GM21786 (cell line): ENCODE data around the gene RASA4.
"Not testable (repeated sequence)": the region's sequence is repeated elsewhere in the genome, so short reads cannot be mapped to it uniquely, and the experiment has no call there.

Experiments used
- ATAC-seq: cut with Tn5 transposase; IDR thresholded peaks from one replicate; pipeline ENCODE4 v1.9.1; 2021; ENCODE audit not compliant: unreplicated experiment

Gene RASA4

DNA sequence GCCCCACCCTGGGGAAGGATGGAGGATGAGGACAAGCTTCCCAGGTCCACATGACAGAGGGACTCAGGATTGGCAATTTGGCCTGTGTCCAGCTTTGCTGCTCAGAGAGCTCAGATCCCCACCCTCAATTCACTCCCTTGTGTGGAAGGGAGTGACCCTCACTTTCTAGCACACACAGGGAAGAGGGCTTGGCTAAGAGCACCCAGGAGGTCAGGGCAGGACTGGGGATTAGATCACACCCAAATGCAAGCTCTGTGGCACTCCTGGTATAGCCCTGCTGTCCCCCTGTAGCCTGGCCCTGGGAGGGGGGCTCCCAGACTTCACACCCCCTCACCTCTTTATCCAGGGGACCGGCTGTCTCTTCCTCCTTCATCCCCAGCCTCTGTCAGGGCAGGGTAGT is 72.2 kb downstream of the RASA4 start:
- ATAC-seq, result not testable (repeated sequence)

DNA sequence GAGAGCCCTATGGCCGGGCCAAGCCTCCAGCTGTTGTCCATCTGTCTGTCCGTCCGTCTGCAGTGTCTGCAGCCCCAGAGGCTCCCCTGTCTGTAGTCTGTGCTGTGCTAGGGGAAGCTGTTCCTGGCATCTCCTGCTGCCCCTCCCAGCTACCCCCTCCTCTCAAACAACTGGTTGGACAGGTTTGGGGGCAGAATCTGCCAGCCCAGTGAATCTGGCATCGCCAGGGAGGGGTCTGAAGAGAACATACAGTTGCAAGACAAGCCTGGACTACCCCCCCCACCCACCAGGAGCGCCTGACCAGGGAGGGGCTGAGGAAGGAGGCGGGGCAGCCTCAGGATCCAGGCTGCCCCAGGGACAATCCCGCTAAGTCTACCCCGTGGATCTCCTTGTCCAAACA is 73.0 kb downstream of the RASA4 start, which contains the start of gene UPK3BL2:
Gene UPK3BL2 (minus strand): TSS at position 101 of the 400 bp plus-strand sequence. CDS start 60 bp downstream, at position 41.
- not testable (repeated sequence) for ATAC-seq

DNA sequence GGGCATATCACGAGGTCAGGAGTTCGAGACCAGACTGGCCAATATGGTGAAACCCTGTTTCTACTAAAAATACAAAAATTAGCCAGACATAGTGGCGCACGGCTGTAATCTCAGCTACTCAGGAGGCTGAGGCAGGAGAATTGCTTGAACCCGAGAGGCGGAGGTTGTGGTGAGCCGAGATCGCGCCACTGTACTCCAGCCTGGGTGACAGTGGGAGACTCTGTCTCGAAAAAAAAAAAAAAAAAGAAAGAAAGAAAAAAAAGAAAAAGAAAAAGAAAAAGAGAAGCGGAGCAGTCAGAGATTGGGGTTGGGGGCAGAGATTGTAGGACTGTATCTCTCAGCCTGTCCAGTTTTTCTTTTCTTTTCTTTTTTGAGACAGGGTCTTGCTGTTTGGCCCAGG is 73.8 kb downstream of the RASA4 start:
- not testable (repeated sequence) for ATAC-seq

DNA sequence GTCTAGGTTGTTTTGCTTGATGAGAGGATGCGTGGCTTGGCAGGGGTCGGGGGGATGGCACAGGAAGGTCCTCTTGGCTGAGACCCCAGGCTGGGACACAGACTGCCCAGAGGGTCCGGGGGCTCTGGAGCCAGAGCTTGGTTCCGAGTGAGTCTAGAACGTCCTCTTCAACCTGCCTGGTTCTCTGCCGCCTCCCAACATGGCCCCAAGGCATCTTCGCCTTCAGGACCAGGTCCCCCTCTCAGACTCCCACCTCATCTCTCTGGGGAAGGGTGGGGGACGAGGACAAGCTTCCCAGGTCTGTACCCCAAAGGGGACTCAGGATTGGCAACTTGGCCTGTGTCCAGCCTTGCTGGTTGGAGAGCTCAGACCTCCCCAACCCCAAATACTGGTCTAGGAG is 74.5 kb downstream of the RASA4 start:
- not testable (repeated sequence) for ATAC-seq

DNA sequence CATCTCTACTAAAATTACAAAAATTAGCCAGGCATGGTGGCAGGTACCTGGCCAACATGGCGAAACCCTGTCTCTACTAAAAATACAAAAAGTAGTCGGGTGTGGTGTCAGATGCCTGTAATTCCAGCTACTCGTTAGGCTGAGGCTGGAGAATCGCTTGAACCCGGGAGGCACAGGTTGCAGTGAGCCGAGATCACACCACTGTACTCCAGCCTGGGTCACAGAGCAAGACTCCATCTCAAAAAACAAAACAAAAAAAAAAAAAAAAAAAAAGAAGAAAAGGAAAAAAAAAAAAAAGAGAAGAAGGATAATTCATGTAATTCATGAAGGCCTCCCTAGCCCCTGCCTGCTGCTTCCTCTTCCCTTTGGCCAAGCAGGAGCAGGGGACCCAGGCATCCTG is 76.0 kb downstream of the RASA4 start:
- not testable (repeated sequence) for ATAC-seq

DNA sequence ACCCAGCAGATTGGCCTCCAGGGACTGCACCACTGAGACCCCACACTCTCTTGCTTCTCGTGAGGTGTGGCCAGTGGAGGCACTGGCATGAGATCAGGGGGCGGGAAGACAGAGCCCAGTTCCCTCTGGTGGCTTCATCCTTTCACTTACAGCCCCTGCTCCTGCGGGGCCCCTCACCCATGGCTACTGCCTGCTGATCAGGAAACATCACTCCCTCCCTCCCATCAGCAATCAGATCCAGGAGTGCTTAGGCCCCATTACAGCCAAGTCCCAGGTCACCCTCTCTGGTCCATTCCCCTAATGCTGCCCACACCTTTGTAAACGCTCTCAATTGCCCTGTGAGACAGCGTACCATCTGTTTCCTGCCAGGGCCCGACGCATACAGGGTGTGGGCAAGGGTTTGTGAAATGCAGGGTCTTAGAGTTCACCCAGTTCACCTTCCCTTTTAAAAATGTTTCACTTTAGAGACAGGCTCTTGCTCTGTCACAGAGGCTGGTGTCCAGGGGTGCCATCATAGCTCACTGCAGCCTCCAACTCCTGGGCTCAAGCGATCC is 81.4 kb downstream of the RASA4 start:
- ATAC-seq, result not testable (repeated sequence)

DNA sequence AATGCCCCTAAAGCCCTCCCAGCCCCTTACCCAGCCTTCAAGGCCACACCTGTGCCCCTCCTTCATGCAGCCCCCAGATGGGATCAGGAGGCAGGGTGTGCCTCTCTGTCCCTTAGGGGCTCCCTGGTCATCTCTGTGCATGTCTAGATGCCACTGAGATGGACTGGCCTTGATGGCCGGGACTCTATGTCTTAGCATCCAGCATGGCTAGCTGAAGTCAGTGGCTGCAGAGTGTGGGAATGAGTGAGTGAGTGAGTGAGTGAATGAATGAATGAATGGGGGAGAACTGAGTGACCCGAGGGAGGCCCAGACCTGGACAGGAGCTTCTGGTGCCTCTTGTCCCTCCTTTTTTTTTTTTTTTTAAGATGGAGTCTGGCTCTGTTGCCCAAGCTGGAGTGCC is 84.4 kb downstream of the RASA4 start:
- ATAC-seq, result not testable (repeated sequence)

DNA sequence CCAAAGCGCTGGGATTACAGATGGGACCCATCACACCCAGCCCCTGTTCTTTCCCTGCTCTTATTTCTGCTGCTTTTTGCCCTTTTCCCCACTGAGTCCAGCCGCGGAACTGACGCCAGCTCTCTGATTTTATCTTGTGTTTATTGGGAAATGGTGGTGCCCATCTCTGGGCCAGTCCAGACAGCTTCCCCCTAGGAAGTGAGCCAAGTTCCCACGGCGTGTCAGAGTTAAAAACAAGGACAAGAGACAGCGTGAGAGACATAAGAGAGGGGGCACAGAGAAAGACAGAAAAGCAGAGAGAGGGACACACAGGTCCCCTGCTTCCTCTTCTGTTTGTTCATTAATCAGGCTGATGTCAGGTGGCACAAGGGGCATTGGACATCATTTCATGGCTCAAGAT is 85.0 kb downstream of the RASA4 start:
- ATAC-seq, result not testable (repeated sequence)

DNA sequence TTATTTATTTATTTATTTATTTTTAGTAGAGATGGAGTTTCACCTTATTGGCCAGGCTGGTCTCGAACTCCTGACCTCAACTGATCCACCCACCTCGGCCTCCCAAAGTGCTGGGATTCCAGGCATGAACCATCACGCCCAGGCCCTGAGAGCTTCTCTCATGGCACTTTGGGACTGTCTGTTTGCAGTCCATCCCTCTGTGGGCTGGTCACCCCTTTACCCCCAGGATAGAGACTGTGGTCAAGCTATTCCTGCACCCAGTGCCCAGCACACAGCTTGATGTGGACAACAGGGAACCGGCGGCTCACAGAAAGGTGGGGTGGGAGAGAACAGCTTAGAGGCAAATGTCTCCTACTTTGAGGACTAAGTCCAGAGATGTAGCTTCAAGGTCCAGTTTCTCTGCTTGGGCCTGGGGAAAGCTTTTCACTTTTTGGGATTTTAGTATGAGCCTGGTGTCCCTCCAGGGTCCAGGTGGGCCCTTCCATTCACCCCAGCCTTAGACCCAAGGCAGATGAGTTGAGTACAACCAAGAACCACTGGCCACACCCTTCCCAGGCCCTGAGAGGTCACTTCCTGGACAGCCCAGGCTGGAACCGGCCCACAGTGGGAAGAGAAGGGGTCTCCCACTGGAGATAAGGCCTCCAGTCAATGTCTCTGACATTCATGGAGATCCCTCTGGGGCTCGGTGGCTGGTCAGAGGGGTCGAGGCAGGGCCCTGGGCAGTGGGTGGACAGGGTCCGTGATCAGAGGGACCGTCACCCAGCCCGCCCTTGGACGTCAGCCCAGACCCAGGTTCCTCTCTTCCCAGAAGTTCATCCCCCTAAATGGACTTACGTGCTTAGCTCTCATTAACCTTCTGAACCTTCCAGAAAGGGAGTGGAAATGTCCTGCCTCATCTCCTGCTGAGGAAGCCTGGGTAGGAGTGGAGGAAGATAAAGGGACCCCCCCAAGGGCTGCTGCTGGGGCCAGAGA is 88.4 kb downstream of the RASA4 start:
- ATAC-seq, result not testable (repeated sequence)

DNA sequence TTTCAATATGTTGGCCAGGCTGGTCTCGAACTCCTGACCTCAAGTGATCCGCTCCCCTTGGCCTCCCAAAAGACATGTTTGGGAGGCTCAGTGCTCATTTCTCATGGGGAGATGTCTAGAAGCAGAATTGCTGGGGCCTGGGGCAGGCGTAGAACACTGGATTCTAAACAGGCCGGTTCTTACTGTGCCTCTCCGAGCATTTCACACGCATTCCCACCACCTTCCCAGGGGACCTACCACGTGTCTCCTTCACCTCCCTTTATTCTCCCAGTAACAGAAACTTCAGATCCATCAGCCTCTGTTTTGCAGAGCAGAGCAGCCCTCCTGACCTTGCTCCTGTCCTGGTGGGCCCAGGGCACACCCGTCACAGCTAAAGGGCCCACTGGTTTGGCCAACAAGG is 89.4 kb downstream of the RASA4 start:
- ATAC-seq, result not testable (repeated sequence)

DNA sequence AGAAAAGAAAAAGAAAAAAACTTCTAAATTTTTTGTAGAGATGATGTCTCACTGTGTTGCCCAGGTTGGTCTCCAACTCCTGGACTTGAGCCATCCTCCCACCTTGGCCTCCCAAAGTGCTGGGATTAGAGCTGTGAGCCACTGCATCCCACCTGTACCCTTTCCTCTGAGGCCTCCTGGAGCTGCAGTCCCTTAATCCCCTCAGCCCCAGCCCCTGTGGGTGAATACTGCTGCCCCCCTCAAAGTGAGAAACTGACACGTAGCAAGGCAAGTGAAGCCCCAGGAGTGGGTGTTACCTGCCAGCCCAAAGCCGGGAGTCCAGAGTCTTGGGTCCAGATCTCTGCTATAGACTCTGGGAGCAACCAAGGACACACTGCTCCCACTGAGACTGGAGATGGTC is 91.8 kb downstream of the RASA4 start:
- not testable (repeated sequence) for ATAC-seq
